OCI-LY7 (cell line): ENCODE measurements around the gene NDUFA13. TPM values are rescaled to one million over a fixed set of nuclear protein-coding genes. Genes with fewer than 3 reads are reported as not detected.

Source experiments
- BruUV-seq: library from RNA; stranded (reverse); fragments of 400-500 nt; replicated peaks from 2 replicates; lab custom pipeline; 2021; lab: Mats Ljungman, UMichigan
- CTCF ChIA-PET: fragments of 300-600 bp; sonication (Branson Sonifier 250); formaldehyde crosslinking; loops from one replicate; lab custom pipeline; 2022; ENCODE audit warnings: antibody characterized with exemption; ENCODE audit not compliant: unreplicated experiment; lab: Charles Lee
- POLR2A ChIA-PET: fragments of 300-600 bp; sonication (Branson Sonifier 250); formaldehyde crosslinking; loops from one replicate; lab custom pipeline; 2022; ENCODE audit warnings: antibody characterized with exemption; lab: Charles Lee
- DNase-seq: peaks from one replicate; pipeline ENCODE4 v3.0.0-alpha.2; 2015; ENCODE audit warnings: low spot score
- H2AFZ ChIP-seq: fragments of 200-600 bp; sonication (generic), shearing (Covaris generic); 2 replicates; pipeline ENCODE4 v1.6.1; 2014; ENCODE audit warnings: mild to moderate bottlenecking, antibody characterized with exemption, low read length, moderate library complexity
- H3K27ac ChIP-seq: fragments of 200-600 bp; sonication (generic); 2 replicates; pipeline ENCODE4 v1.5.1; 2014; ENCODE audit warnings: mixed run types, low read depth, mild to moderate bottlenecking, moderate library complexity, low read length, inconsistent platforms; ENCODE audit not compliant: poor library complexity, severe bottlenecking
- H3K36me3 ChIP-seq: fragments of 200-600 bp; sonication (generic); 2 replicates; pipeline ENCODE4 v1.6.1; 2014; ENCODE audit warnings: mild to moderate bottlenecking, antibody characterized with exemption, low read length, moderate library complexity, mixed read lengths; ENCODE audit not compliant: insufficient read depth
- H3K4me1 ChIP-seq: fragments of 200-600 bp; sonication (generic); 2 replicates; pipeline ENCODE4 v1.5.1; 2014; ENCODE audit warnings: mild to moderate bottlenecking, low read length; ENCODE audit not compliant: insufficient read depth, poor library complexity, severe bottlenecking
- H3K4me2 ChIP-seq: fragments of 200-600 bp; sonication (generic); 2 replicates; pipeline ENCODE4 v1.6.1; 2014; ENCODE audit warnings: mild to moderate bottlenecking, low read length
- H3K4me3 ChIP-seq: fragments of 200-600 bp; sonication (generic); 2 replicates; pipeline ENCODE4 v1.5.1; 2014; ENCODE audit warnings: mild to moderate bottlenecking, low read depth, low read length; ENCODE audit not compliant: poor library complexity, severe bottlenecking
- H3K79me2 ChIP-seq: fragments of 200-600 bp; sonication (generic); 2 replicates; pipeline ENCODE4 v1.6.1; 2016; ENCODE audit warnings: low read depth, mild to moderate bottlenecking, low read length, moderate library complexity, mixed read lengths; ENCODE audit not compliant: insufficient read depth
- H3K9me2 ChIP-seq: fragments of 200-600 bp; sonication (generic); 2 replicates; pipeline ENCODE4 v1.6.1; 2016; ENCODE audit warnings: mild to moderate bottlenecking, low read length, mixed read lengths; ENCODE audit not compliant: insufficient read depth
- H3K9me3 ChIP-seq: fragments of 200-600 bp; sonication (generic); 2 replicates; pipeline ENCODE4 v1.6.1; 2014; ENCODE audit warnings: mild to moderate bottlenecking, mixed run types, low read length, mixed read lengths
- H4K20me1 ChIP-seq: fragments of 200-600 bp; sonication (generic); 2 replicates; pipeline ENCODE4 v1.6.1; 2014; ENCODE audit warnings: mild to moderate bottlenecking, antibody characterized with exemption, low read length, moderate library complexity, mixed read lengths; ENCODE audit not compliant: insufficient read depth
- EZH2phosphoT487 ChIP-seq: fragments of 200-600 bp; sonication (generic); IDR thresholded peaks from 2 replicates; pipeline ENCODE4 v1.6.1; 2018; ENCODE audit warnings: low read depth, borderline replicate concordance, mild to moderate bottlenecking, mixed run types, antibody characterized with exemption, low read length, moderate library complexity, mixed read lengths
- intact Hi-C: fragments of 100-400 bp; cut with micrococcal nuclease; formaldehyde crosslinking; loops from one replicate; pipeline ENCODE4 v1.10.0; 2022; ENCODE audit not compliant: unreplicated experiment
- total RNA-seq, 2 experiments: library from RNA; depleted of rRNA in 1 of 2; stranded (reverse); fragments of >200 nt in 1 of 2; shearing (Covaris generic) in 1 of 2; gene quantifications; 2 replicates each; pipeline ENCODE4 v1.2.3, GENCODE V29; 2014 to 2022
- TF ChIP-seq, protein P1 (sequence below): fragments of 200-600 bp; sonication (generic); conservative IDR thresholded peaks from 2 replicates; pipeline ENCODE4 v1.5.1; 2014; ENCODE audit warnings: mild to moderate bottlenecking, antibody characterized with exemption, low read length, moderate library complexity, mixed read lengths

Gene NDUFA13
- total RNA-seq, 2 experiments from 2014 or later = 275 to 429 TPM

DNA sequence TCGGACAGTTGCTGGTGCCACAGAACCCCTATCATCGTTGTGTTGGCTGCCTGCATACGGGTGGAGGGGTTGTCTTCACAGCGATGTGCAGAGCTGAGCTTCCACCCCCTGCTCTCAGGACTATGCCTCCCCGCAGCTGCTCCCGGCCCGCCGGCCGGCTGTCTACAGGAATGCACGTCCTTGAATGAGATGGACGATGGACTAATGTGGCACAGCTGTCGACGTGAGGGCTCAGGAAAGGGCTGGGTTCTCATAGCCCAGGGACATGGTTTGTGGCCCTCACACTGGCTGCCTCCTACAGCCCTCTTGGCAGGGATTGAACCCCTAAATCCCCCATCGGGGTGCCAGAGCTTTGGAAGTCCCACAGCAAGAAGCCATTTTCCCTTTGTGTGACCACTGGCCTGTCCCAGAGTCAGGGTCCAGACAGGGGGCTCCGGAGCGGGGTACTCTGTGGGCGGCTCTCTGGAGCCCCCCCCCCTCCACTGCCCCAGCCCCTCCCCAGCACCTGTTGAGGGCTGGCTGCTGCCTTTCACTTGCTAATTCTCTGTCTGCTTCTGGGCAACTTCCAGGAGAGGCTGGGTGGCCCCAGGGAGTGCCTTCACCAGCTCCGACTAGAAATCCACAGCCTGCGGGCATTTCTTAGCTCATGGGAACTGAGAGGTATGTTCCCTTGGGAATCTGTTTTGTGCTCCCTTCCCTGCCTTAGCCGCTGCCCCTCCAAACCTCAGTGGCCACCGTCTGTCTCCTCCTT, 40.8 kb upstream of the NDUFA13 start:
- CTCF ChIA-PET = no interaction called here
- TF ChIP-seq, protein P1, sequence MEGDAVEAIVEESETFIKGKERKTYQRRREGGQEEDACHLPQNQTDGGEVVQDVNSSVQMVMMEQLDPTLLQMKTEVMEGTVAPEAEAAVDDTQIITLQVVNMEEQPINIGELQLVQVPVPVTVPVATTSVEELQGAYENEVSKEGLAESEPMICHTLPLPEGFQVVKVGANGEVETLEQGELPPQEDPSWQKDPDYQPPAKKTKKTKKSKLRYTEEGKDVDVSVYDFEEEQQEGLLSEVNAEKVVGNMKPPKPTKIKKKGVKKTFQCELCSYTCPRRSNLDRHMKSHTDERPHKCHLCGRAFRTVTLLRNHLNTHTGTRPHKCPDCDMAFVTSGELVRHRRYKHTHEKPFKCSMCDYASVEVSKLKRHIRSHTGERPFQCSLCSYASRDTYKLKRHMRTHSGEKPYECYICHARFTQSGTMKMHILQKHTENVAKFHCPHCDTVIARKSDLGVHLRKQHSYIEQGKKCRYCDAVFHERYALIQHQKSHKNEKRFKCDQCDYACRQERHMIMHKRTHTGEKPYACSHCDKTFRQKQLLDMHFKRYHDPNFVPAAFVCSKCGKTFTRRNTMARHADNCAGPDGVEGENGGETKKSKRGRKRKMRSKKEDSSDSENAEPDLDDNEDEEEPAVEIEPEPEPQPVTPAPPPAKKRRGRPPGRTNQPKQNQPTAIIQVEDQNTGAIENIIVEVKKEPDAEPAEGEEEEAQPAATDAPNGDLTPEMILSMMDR = no peak
- TF ChIP-seq EZH2phosphoT487 = no peak
- Histone ChIP-seq H3K9me2 (no peaks in the 10 kb centered on the region), H4K20me1 (no peaks in the 10 kb centered on the region; the same call in 1 of the 2 replicates), H3K79me2 (peaks cover 42% of the 10 kb centered on the region), H2AFZ (no peak overlapping the region), H3K4me2 (no peak overlapping the region), H3K4me1 (peaks cover 13% of the 10 kb centered on the region), H3K27ac (no peak overlapping the region), H3K36me3 (peaks cover 62% of the 10 kb centered on the region), H3K4me3 (no peak overlapping the region), H3K9me3 (peaks cover 5% of the 10 kb centered on the region)
- BruUV-seq = no TSS peak
- intact Hi-C loops = loop anchor here (10.0 kb wide), 1 partner anchor 70 kb away; the partner anchor contains the start of gene GATAD2A
- POLR2A ChIA-PET = no interaction called here
- no peak for DNase-seq

DNA sequence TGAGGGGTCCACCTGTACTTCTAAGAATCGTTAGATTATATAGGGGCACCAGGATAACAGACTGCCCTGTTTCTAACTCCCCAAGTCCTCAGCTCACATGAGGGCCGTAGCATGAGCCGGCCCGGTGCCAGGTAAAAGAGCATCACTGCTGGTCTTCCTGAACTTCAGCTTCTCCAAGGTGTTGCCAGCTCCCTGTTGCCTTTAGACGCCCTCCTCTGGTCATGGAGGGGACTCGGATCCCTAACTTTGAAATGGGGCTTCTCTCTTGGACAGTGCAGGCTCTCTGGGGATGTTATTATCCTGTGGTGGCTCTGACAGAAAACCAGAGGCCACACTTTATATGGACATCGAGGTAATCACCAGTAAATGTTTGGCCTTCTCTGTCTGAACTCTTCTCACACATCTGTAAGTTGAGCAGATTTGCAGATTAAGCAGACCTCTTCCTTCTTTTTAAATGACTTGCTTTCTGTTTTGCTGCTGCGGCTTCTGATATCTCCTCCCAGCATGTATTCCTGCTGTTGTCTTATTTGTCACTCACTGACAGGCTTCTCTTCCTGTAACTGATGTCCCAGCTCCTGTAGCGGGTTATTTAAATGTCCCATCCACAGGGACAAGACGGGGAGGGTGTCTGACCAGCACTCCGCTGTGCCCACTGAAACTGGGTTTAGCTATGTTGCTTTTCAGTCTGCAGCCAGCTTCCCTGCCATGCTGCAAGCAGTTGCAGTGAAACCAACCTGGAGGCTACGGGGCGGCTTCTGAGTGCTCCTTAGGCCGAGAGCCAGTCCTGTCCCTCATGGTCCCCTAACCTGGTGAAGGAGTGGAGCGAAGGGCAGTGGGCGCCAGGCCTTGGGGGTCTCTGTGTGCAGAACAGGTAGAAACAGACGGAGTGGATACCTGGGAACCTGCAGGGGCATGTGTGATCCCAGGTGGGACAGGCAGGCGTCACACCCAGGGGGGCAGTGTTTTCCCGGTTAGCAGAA, 39.9 kb upstream of the NDUFA13 start:
- H3K9me2 ChIP-seq = no peaks in the 10 kb centered on the region
- peak; percentile 26 for DNase-seq
- intact Hi-C loops = loop anchor here (10.0 kb wide), 1 partner anchor 71 kb away; the partner anchor contains the start of gene GATAD2A
- ChIA-PET POLR2A (no interaction called here), CTCF (no interaction called here)
- peaks cover 11% of the 10 kb centered on the region for H3K4me1 ChIP-seq
- no TSS peak for BruUV-seq
- peaks cover 62% of the 10 kb centered on the region for H3K36me3 ChIP-seq
- H3K27ac ChIP-seq = no peak overlapping the region
- H3K4me3 ChIP-seq = no peak overlapping the region
- peaks cover 35% of the 10 kb centered on the region; the same call in 1 of the 2 replicates for H3K79me2 ChIP-seq
- no peaks in the 10 kb centered on the region; the same call in 1 of the 2 replicates for H4K20me1 ChIP-seq
- no peak overlapping the region for H2AFZ ChIP-seq
- TF ChIP-seq, protein P1 = peak; percentile 58
- no peak for TF ChIP-seq EZH2phosphoT487
- no peak overlapping the region for H3K4me2 ChIP-seq
- H3K9me3 ChIP-seq = no peaks in the 10 kb centered on the region
